CD1c-positive myeloid dendritic cell (primary cell): ENCODE measurements around the gene PBRM1.
A peak's percentile ranks its signal among the peaks of the same experiment; 100 is the strongest.

Experiments
- DNase-seq: peaks from one replicate; pipeline ENCODE4 v3.0.0-alpha.2; 2016; ENCODE audit errors: extremely low spot score

The PBRM1 gene

GRCh38 chr3:52670621-52671521 is 14.8 kb downstream of the PBRM1 start:
- DNase-seq: peak; percentile 68

GRCh38 chr3:52663098-52663497 is 22.6 kb downstream of the PBRM1 start:
- DNase-seq: no peak

- DNase-seq: no peak
Observed at GRCh38 chr3:52660046-52660445, 25.7 kb downstream of the PBRM1 start.

GRCh38 chr3:52655895-52656294 is 29.8 kb downstream of the PBRM1 start:
- DNase-seq: no peak

- no peak for DNase-seq
Observed at GRCh38 chr3:52651592-52651991, 34.1 kb downstream of the PBRM1 start.

- no peak for DNase-seq
Observed at GRCh38 chr3:52650439-52650838, 35.3 kb downstream of the PBRM1 start.

- DNase-seq: no peak
Observed at GRCh38 chr3:52649461-52650210, 36.1 kb downstream of the PBRM1 start.

GRCh38 chr3:52645549-52645948 is 40.2 kb downstream of the PBRM1 start:
- no peak for DNase-seq

- no peak for DNase-seq
Observed at GRCh38 chr3:52636673-52637072, 49.0 kb downstream of the PBRM1 start.

GRCh38 chr3:52633786-52634185 is 51.9 kb downstream of the PBRM1 start:
- DNase-seq: no peak

GRCh38 chr3:52625041-52625440 is 60.7 kb downstream of the PBRM1 start:
- DNase-seq: no peak

- no peak for DNase-seq
Observed at GRCh38 chr3:52623234-52623792, 62.4 kb downstream of the PBRM1 start.

GRCh38 chr3:52620580-52620979 is 65.1 kb downstream of the PBRM1 start:
- no peak for DNase-seq

GRCh38 chr3:52615166-52615565 is 70.5 kb downstream of the PBRM1 start:
- no peak for DNase-seq

- DNase-seq: no peak
Observed at GRCh38 chr3:52614689-52615088, 71.0 kb downstream of the PBRM1 start.

- DNase-seq: no peak
Observed at GRCh38 chr3:52609316-52609815, 76.3 kb downstream of the PBRM1 start.

- no peak for DNase-seq
Observed at GRCh38 chr3:52608337-52608736, 77.4 kb downstream of the PBRM1 start.

GRCh38 chr3:52606373-52607085 is 79.2 kb downstream of the PBRM1 start:
- DNase-seq: no peak

GRCh38 chr3:52600258-52600657 is 85.5 kb downstream of the PBRM1 start:
- no peak for DNase-seq

- DNase-seq: no peak
Observed at GRCh38 chr3:52596658-52597265, 89.0 kb downstream of the PBRM1 start.

- no peak for DNase-seq
Observed at GRCh38 chr3:52593103-52593502, 92.6 kb downstream of the PBRM1 start.
